ENCODE measurements around the gene PDE8B. TPM values are rescaled to one million over a fixed set of nuclear protein-coding genes. Genes with fewer than 3 reads are reported as not detected.

Gene PDE8B
- total RNA-seq, 1 donor from 2014 or later = not detected

DNA sequence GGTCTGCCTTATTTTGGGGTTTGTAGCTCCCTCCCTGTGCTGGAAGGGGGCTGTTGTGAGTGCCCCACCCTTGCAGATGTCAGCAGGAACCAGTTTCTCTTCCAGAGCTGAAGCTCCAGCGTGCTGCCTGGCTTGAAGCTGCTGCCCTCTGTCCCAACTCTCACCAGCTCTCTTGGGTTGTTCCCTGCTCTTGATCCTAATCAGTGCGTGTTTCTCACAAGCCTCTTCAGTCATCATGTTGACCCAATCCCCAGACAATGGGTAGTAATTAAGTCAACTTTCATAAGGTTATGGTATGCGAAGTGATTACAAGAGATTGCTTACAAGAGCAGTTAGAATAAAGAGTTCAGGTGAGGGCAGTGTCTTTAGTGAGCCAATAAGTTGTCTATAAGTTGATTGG is 57.0 kb downstream of the PDE8B start:
- DNase-seq (no peak), ATAC-seq (ENCODE audit: low read depth) (no peak)
- H3K36me3 Mint-ChIP-seq (ENCODE audit: low read depth) = no peaks in the 10 kb centered on the region
- H3K4me1 Mint-ChIP-seq = no peaks in the 10 kb centered on the region
- TF ChIP-seq, protein P1, sequence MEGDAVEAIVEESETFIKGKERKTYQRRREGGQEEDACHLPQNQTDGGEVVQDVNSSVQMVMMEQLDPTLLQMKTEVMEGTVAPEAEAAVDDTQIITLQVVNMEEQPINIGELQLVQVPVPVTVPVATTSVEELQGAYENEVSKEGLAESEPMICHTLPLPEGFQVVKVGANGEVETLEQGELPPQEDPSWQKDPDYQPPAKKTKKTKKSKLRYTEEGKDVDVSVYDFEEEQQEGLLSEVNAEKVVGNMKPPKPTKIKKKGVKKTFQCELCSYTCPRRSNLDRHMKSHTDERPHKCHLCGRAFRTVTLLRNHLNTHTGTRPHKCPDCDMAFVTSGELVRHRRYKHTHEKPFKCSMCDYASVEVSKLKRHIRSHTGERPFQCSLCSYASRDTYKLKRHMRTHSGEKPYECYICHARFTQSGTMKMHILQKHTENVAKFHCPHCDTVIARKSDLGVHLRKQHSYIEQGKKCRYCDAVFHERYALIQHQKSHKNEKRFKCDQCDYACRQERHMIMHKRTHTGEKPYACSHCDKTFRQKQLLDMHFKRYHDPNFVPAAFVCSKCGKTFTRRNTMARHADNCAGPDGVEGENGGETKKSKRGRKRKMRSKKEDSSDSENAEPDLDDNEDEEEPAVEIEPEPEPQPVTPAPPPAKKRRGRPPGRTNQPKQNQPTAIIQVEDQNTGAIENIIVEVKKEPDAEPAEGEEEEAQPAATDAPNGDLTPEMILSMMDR (IDR thresholded peaks at IDR 0.05) = no peak
- no peak overlapping the region for H3K27ac Mint-ChIP-seq
- intact Hi-C loops (cut with micrococcal nuclease) = no loop called here
- H3K4me3 Mint-ChIP-seq = no peak overlapping the region
- ChIA-PET CTCF (no interaction called here), POLR2A (no interaction called here)
- no peaks in the 10 kb centered on the region for H3K9me3 Mint-ChIP-seq
- peaks cover 2% of the 10 kb centered on the region for H3K27me3 Mint-ChIP-seq

GRCh38 chr5:77272206-77272605 is 61.7 kb downstream of the PDE8B start:
- DNase-seq = no peak
- H3K4me3 Mint-ChIP-seq = no peak overlapping the region
- POLR2A ChIA-PET = no interaction called here
- no peaks in the 10 kb centered on the region for H3K36me3 Mint-ChIP-seq (ENCODE audit: low read depth)
- H3K27me3 Mint-ChIP-seq = peaks cover 4% of the 10 kb centered on the region
- no peak overlapping the region for H3K27ac Mint-ChIP-seq
- H3K4me1 Mint-ChIP-seq = no peaks in the 10 kb centered on the region
- intact Hi-C loops (cut with micrococcal nuclease) = no loop called here
- no peaks in the 10 kb centered on the region for H3K9me3 Mint-ChIP-seq
- ATAC-seq (ENCODE audit: low read depth) = no peak
- CTCF ChIA-PET = no interaction called here
- TF ChIP-seq, protein P1 (IDR thresholded peaks at IDR 0.05) = no peak

DNA sequence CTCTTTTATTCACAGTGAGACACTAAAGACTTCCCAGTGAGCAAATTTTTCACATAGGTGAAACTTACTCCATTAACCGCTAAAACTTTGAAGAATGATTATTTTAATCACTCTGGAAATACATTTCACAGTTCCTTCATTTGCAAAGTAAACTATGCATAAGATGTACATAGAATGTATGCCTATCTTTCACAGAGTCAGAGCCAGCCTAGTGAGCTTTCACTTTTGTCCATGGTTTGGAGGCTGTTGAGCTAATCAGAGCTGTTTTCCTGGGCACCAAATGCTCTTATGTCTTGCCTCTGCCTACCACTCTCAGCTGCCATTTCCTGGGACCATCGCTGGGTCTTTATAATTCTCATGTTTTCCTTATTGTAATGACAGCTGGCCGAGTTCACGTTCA is 67.3 kb downstream of the PDE8B start:
- no peaks in the 10 kb centered on the region for H3K4me1 Mint-ChIP-seq
- TF ChIP-seq, protein P1 (IDR thresholded peaks at IDR 0.05) = no peak
- H3K4me3 Mint-ChIP-seq = no peak overlapping the region
- ChIA-PET CTCF (no interaction called here), POLR2A (no interaction called here)
- H3K36me3 Mint-ChIP-seq (ENCODE audit: low read depth) = no peaks in the 10 kb centered on the region
- ATAC-seq (ENCODE audit: low read depth) = no peak
- intact Hi-C loops (cut with micrococcal nuclease) = no loop called here
- H3K27me3 Mint-ChIP-seq = peaks cover 2% of the 10 kb centered on the region
- no peaks in the 10 kb centered on the region for H3K9me3 Mint-ChIP-seq
- no peak for DNase-seq
- H3K27ac Mint-ChIP-seq = no peak overlapping the region

GRCh38 chr5:77280036-77280435 is 69.6 kb downstream of the PDE8B start:
- no peaks in the 10 kb centered on the region for H3K9me3 Mint-ChIP-seq
- no peak overlapping the region for H3K4me3 Mint-ChIP-seq
- no peaks in the 10 kb centered on the region for H3K36me3 Mint-ChIP-seq (ENCODE audit: low read depth)
- no peaks in the 10 kb centered on the region for H3K4me1 Mint-ChIP-seq
- DNase-seq (no peak), ATAC-seq (ENCODE audit: low read depth) (no peak)
- no peaks in the 10 kb centered on the region for H3K27me3 Mint-ChIP-seq
- TF ChIP-seq, protein P1 (IDR thresholded peaks at IDR 0.05) = no peak
- ChIA-PET POLR2A (no interaction called here), CTCF (no interaction called here)
- no peak overlapping the region for H3K27ac Mint-ChIP-seq
- intact Hi-C loops (cut with micrococcal nuclease) = no loop called here

- Mint-ChIP-seq H3K4me1 (no peaks in the 10 kb centered on the region), H3K27me3 (no peaks in the 10 kb centered on the region), H3K4me3 (no peak overlapping the region), H3K36me3 (ENCODE audit: low read depth) (no peaks in the 10 kb centered on the region), H3K9me3 (no peaks in the 10 kb centered on the region), H3K27ac (no peak overlapping the region)
- no peak for ATAC-seq (ENCODE audit: low read depth)
- POLR2A ChIA-PET = no interaction called here
- TF ChIP-seq, protein P1 (IDR thresholded peaks at IDR 0.05) = no peak
- CTCF ChIA-PET = no interaction called here
- DNase-seq = no peak
- intact Hi-C loops (cut with micrococcal nuclease) = no loop called here
Measured at GRCh38 chr5:77281969-77282336, 71.5 kb downstream of the PDE8B start.

Data from activated B cell treated with CpG ODN at 0.5 μM for 24 hours (primary cell).